GM23338 (cell line): ENCODE data around the gene RABGAP1L. TPM values are rescaled to one million over a fixed set of nuclear protein-coding genes. Genes with fewer than 3 reads are reported as not detected.

Experiments used
- ATAC-seq: fragments of 200-7000 bp; cut with Tn5 transposase; 3 replicates; pipeline ENCODE4 v1.9.1; 2020
- DNase-seq: peaks from one replicate; pipeline ENCODE4 v3.0.0-alpha.2; 2015; ENCODE audit warnings: low spot score
- H2AFZ ChIP-seq: fragments of 200-600 bp; sonication (generic); 2 replicates; pipeline ENCODE4 v1.8.0; 2016; ENCODE audit warnings: antibody characterized with exemption, mild to moderate bottlenecking, moderate library complexity
- H3F3A ChIP-seq: fragments of 200-600 bp; sonication (generic); replicated peaks from 2 replicates; pipeline ENCODE4 v1.8.0; 2017; ENCODE audit warnings: antibody characterized with exemption, mixed run types, low read depth
- H3K27ac ChIP-seq: fragments of 200-600 bp; sonication (generic); 2 replicates; pipeline ENCODE4 v1.6.1; 2016; ENCODE audit warnings: low read depth
- H3K27me3 ChIP-seq: fragments of 200-600 bp; sonication (generic); 2 replicates; pipeline ENCODE4 v1.8.0; 2016; ENCODE audit warnings: mild to moderate bottlenecking, mixed run types, moderate library complexity; ENCODE audit not compliant: insufficient read depth
- H3K36me3 ChIP-seq: fragments of 200-600 bp; sonication (generic); 2 replicates; pipeline ENCODE4 v1.8.0; 2016; ENCODE audit warnings: mild to moderate bottlenecking; ENCODE audit not compliant: insufficient read depth
- H3K4me1 ChIP-seq: fragments of 200-600 bp; sonication (generic); 2 replicates; pipeline ENCODE4 v1.8.0; 2016; ENCODE audit warnings: mild to moderate bottlenecking, moderate library complexity; ENCODE audit not compliant: insufficient read depth
- H3K4me2 ChIP-seq: fragments of 200-600 bp; sonication (generic); 2 replicates; pipeline ENCODE4 v1.7.1; 2017; ENCODE audit warnings: mixed run types
- H3K4me3 ChIP-seq: fragments of 200-600 bp; sonication (generic); 2 replicates; pipeline ENCODE4 v1.6.1; 2016; ENCODE audit warnings: mixed run types
- H3K79me2 ChIP-seq: fragments of 200-600 bp; sonication (generic); replicated peaks from 2 replicates; pipeline ENCODE4 v1.8.0; 2017; ENCODE audit warnings: mild to moderate bottlenecking; ENCODE audit not compliant: insufficient read depth
- H3K9me2 ChIP-seq: fragments of 200-600 bp; sonication (generic); 2 replicates; pipeline ENCODE4 v1.8.0; 2017; ENCODE audit not compliant: insufficient read depth
- H4K20me1 ChIP-seq: fragments of 200-600 bp; sonication (generic); replicated peaks from 2 replicates; pipeline ENCODE4 v1.8.0; 2017; ENCODE audit warnings: mild to moderate bottlenecking; ENCODE audit not compliant: insufficient read depth
- H3K27ac Mint-ChIP-seq: 2 replicates; pipeline ENCODE4 v1.8.0; 2020; ENCODE audit warnings: inconsistent platforms, mild to moderate bottlenecking, moderate library complexity, mixed read lengths
- H3K27me3 Mint-ChIP-seq: 3 replicates; pipeline ENCODE4 v1.8.0; 2022; ENCODE audit warnings: low read depth, mild to moderate bottlenecking, moderate library complexity, mixed read lengths, inconsistent platforms; ENCODE audit not compliant: insufficient read depth, poor library complexity
- H3K36me3 Mint-ChIP-seq: 3 replicates; pipeline ENCODE4 v1.8.0; 2021; ENCODE audit warnings: low read depth, mild to moderate bottlenecking, inconsistent platforms, moderate library complexity, mixed read lengths
- H3K4me1 Mint-ChIP-seq: 3 replicates; pipeline ENCODE4 v1.8.0; 2020; ENCODE audit warnings: mild to moderate bottlenecking, inconsistent platforms, mixed read lengths
- H3K4me3 Mint-ChIP-seq: 3 replicates; pipeline ENCODE4 v1.8.0; 2021; ENCODE audit warnings: moderate library complexity, mild to moderate bottlenecking, inconsistent platforms, mixed read lengths
- H3K9me3 Mint-ChIP-seq: 3 replicates; pipeline ENCODE4 v1.8.0; 2020; ENCODE audit warnings: moderate library complexity, mild to moderate bottlenecking, inconsistent platforms, mixed read lengths
- CREB1 ChIP-seq: fragments of 250-450 bp; sonication (Bioruptor Pico); IDR thresholded peaks from 2 replicates; pipeline ENCODE4 v1.5.0; 2020; ENCODE audit warnings: low read depth, mild to moderate bottlenecking, moderate library complexity
- ETS1 ChIP-seq: IDR thresholded peaks from 2 replicates; pipeline ENCODE4 v1.6.1; 2016; ENCODE audit warnings: antibody characterized with exemption
- EZH2 ChIP-seq: fragments of 200-600 bp; sonication (generic); IDR thresholded peaks from one replicate; pipeline ENCODE4 v1.8.0; 2017; ENCODE audit warnings: antibody characterized with exemption, mild to moderate bottlenecking, low read depth; ENCODE audit not compliant: unreplicated experiment
- EZH2phosphoT487 ChIP-seq: fragments of 200-600 bp; sonication (generic); IDR thresholded peaks from one replicate; pipeline ENCODE4 v1.8.1; 2018; ENCODE audit warnings: antibody characterized with exemption; ENCODE audit not compliant: unreplicated experiment
- NANOG ChIP-seq: IDR thresholded peaks from 2 replicates; pipeline ENCODE4 v1.6.1; 2016; ENCODE audit warnings: antibody characterized with exemption, borderline replicate concordance
- REST ChIP-seq: IDR thresholded peaks from one replicate; pipeline ENCODE4 v1.6.1; 2018; ENCODE audit warnings: antibody characterized with exemption; ENCODE audit not compliant: unreplicated experiment
- STAT1 ChIP-seq: IDR thresholded peaks from one replicate; pipeline ENCODE4 v1.6.1; 2016; ENCODE audit warnings: antibody characterized with exemption; ENCODE audit not compliant: unreplicated experiment
- ZNF114 ChIP-seq: fragments of 250-450 bp; sonication (Bioruptor Pico); IDR thresholded peaks from 2 replicates; pipeline ENCODE4 v1.5.0; 2020; ENCODE audit warnings: mild to moderate bottlenecking, moderate library complexity
- ZNF331 ChIP-seq: fragments of 250-450 bp; sonication (Bioruptor Pico); IDR thresholded peaks from 2 replicates; pipeline ENCODE4 v1.5.0; 2020; ENCODE audit warnings: low read depth, mild to moderate bottlenecking, moderate library complexity
- polyA plus RNA-seq: library from polyadenylated mRNA; unstranded; fragments of >200 nt; fragmentation: Nextera tagmentation; extraction: Ambion mirVana; gene quantifications from 2 replicates; pipeline ENCODE4 v1.2.1, GENCODE V29; 2016
- total RNA-seq: library from RNA; depleted of rRNA; stranded (reverse); fragments of >200 nt; shearing (Covaris generic); gene quantifications from 2 replicates; pipeline ENCODE4 v1.2.3, GENCODE V29; 2014
- TF ChIP-seq, protein P1 (sequence below): fragments of 250-450 bp; sonication (Bioruptor Pico); IDR thresholded peaks from 2 replicates; pipeline ENCODE4 v1.5.0; 2020; ENCODE audit warnings: mild to moderate bottlenecking, moderate library complexity

The RABGAP1L gene
- total and polyA plus RNA-seq, 2 experiments from 2014 or later = 83.2 to 136 TPM

- ATAC-seq = no peak
- H3K4me2 ChIP-seq = no peak overlapping the region
- no peaks in the 10 kb centered on the region for H3K27me3 Mint-ChIP-seq
- no peaks in the 10 kb centered on the region for H3K9me2 ChIP-seq
- no peak overlapping the region for H3K4me3 Mint-ChIP-seq
- H3K36me3 Mint-ChIP-seq = no peaks in the 10 kb centered on the region
- no peaks in the 10 kb centered on the region for H3K4me1 ChIP-seq
- no peaks in the 10 kb centered on the region for H3K36me3 ChIP-seq
- no peaks in the 10 kb centered on the region for H3K9me3 Mint-ChIP-seq
- DNase-seq = no peak
- H3F3A ChIP-seq = no peaks in the 10 kb centered on the region
- no peaks in the 10 kb centered on the region for H3K27me3 ChIP-seq
- TF ChIP-seq STAT1 = no peak
- TF ChIP-seq NANOG = no peak
- no peak for TF ChIP-seq ZNF331
- no peak for TF ChIP-seq ETS1
- TF ChIP-seq EZH2 = no peak
- no peak for TF ChIP-seq CREB1 (CRISPR knock-in tag)
- TF ChIP-seq, protein P1, sequence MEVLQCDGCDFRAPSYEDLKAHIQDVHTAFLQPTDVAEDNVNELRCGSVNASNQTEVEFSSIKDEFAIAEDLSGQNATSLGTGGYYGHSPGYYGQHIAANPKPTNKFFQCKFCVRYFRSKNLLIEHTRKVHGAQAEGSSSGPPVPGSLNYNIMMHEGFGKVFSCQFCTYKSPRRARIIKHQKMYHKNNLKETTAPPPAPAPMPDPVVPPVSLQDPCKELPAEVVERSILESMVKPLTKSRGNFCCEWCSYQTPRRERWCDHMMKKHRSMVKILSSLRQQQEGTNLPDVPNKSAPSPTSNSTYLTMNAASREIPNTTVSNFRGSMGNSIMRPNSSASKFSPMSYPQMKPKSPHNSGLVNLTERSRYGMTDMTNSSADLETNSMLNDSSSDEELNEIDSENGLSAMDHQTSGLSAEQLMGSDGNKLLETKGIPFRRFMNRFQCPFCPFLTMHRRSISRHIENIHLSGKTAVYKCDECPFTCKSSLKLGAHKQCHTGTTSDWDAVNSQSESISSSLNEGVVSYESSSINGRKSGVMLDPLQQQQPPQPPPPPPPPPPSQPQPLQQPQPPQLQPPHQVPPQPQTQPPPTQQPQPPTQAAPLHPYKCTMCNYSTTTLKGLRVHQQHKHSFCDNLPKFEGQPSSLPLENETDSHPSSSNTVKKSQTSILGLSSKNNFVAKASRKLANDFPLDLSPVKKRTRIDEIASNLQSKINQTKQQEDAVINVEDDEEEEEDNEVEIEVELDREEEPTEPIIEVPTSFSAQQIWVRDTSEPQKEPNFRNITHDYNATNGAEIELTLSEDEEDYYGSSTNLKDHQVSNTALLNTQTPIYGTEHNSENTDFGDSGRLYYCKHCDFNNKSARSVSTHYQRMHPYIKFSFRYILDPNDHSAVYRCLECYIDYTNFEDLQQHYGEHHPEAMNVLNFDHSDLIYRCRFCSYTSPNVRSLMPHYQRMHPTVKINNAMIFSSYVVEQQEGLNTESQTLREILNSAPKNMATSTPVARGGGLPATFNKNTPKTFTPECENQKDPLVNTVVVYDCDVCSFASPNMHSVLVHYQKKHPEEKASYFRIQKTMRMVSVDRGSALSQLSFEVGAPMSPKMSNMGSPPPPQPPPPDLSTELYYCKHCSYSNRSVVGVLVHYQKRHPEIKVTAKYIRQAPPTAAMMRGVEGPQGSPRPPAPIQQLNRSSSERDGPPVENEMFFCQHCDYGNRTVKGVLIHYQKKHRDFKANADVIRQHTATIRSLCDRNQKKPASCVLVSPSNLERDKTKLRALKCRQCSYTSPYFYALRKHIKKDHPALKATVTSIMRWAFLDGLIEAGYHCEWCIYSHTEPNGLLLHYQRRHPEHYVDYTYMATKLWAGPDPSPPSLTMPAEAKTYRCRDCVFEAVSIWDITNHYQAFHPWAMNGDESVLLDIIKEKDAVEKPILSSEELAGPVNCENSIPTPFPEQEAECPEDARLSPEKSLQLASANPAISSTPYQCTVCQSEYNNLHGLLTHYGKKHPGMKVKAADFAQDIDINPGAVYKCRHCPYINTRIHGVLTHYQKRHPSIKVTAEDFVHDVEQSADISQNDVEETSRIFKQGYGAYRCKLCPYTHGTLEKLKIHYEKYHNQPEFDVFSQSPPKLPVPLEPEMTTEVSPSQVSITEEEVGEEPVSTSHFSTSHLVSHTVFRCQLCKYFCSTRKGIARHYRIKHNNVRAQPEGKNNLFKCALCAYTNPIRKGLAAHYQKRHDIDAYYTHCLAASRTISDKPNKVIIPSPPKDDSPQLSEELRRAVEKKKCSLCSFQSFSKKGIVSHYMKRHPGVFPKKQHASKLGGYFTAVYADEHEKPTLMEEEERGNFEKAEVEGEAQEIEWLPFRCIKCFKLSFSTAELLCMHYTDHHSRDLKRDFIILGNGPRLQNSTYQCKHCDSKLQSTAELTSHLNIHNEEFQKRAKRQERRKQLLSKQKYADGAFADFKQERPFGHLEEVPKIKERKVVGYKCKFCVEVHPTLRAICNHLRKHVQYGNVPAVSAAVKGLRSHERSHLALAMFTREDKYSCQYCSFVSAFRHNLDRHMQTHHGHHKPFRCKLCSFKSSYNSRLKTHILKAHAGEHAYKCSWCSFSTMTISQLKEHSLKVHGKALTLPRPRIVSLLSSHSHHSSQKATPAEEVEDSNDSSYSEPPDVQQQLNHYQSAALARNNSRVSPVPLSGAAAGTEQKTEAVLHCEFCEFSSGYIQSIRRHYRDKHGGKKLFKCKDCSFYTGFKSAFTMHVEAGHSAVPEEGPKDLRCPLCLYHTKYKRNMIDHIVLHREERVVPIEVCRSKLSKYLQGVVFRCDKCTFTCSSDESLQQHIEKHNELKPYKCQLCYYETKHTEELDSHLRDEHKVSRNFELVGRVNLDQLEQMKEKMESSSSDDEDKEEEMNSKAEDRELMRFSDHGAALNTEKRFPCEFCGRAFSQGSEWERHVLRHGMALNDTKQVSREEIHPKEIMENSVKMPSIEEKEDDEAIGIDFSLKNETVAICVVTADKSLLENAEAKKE (CRISPR knock-in tag) = no peak
- TF ChIP-seq ZNF114 = no peak
- TF ChIP-seq EZH2phosphoT487 = no peak
- TF ChIP-seq REST = no peak
- no peaks in the 10 kb centered on the region for H3K79me2 ChIP-seq
- no peak overlapping the region for H3K27ac ChIP-seq
- no peak overlapping the region for H3K4me3 ChIP-seq
- no peak overlapping the region for H2AFZ ChIP-seq
- no peaks in the 10 kb centered on the region for H4K20me1 ChIP-seq
- H3K27ac Mint-ChIP-seq = no peak overlapping the region
- no peaks in the 10 kb centered on the region for H3K4me1 Mint-ChIP-seq
Measured at GRCh38 chr1:174663358-174663757, 504.0 kb downstream of the RABGAP1L start.
